ENCODE data around the gene C2orf72.

Gene C2orf72

DNA sequence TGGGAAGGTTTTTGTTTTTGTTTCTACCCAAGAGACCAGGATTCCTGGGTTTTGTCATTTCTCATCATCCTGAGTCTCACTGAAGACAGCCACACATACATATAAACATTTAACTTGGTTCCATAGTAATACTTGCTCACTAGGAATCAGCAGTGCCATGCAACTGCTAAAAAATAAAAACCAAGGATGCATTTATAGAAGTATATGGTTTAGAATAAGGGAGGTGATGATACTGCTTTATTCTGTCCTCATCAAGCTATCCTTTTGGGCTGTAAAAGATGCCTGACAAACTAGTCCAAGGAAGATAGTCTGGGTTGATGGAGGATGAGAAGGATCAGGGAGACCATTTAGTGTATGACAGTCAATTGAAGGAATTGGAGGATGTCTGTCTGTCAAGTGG, 40.7 kb upstream of the C2orf72 start:
- TF ChIP-seq, protein P1, sequence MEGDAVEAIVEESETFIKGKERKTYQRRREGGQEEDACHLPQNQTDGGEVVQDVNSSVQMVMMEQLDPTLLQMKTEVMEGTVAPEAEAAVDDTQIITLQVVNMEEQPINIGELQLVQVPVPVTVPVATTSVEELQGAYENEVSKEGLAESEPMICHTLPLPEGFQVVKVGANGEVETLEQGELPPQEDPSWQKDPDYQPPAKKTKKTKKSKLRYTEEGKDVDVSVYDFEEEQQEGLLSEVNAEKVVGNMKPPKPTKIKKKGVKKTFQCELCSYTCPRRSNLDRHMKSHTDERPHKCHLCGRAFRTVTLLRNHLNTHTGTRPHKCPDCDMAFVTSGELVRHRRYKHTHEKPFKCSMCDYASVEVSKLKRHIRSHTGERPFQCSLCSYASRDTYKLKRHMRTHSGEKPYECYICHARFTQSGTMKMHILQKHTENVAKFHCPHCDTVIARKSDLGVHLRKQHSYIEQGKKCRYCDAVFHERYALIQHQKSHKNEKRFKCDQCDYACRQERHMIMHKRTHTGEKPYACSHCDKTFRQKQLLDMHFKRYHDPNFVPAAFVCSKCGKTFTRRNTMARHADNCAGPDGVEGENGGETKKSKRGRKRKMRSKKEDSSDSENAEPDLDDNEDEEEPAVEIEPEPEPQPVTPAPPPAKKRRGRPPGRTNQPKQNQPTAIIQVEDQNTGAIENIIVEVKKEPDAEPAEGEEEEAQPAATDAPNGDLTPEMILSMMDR (IDR thresholded peaks at IDR 0.05; ENCODE audit: insufficient read depth, low read depth, low read length, missing control alignments) = no peak
- no peak overlapping the region for H3K4me3 ChIP-seq (ENCODE audit: low read depth, low read length)
- DNase-seq (ENCODE audit: low read depth) = no peak

DNA sequence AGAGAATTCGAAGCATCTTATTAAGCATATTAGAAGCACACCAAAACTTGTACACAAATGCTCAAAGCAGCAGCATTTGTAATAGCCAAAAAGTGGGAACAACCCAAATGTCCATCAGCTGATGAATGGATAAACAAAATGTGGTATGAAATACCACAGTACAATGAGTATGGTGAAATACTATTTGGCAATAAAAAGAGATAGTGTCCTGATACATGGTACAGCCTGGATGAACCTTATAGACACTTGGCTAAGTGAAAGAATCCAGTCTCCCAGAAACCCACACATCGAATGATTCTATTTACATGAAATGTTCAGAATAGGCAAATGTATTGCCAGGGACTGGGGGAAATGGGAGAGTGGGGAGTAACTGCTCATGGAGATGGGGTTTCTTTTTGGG, 38.4 kb upstream of the C2orf72 start:
- H3K4me3 ChIP-seq (ENCODE audit: low read depth, low read length) = no peak overlapping the region
- TF ChIP-seq, protein P1 (IDR thresholded peaks at IDR 0.05; ENCODE audit: insufficient read depth, low read depth, low read length, missing control alignments) = no peak
- DNase-seq (ENCODE audit: low read depth) = no peak

DNA sequence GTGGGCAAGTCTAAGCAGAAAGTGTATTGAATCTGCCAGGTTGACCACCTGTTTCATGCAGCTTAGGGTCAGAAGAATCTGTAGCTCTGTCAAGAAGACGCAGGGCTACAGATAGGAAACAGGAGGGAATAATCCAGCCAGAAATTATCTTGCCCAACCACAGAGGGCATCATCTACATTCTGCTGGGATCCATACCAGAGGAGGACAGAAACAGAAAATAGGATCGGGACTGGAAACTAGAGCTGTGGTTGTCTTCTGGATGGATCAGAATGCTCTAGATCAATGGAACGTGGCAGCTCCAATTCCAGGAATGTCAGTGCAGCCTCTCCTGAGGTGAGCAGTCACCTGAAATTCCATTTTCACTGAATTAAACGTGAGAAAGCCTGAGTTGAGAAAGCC, 37.8 kb upstream of the C2orf72 start:
- no peak overlapping the region for H3K4me3 ChIP-seq (ENCODE audit: low read depth, low read length)
- no peak for DNase-seq (ENCODE audit: low read depth)
- TF ChIP-seq, protein P1 (IDR thresholded peaks at IDR 0.05; ENCODE audit: insufficient read depth, low read depth, low read length, missing control alignments) = no peak

DNA sequence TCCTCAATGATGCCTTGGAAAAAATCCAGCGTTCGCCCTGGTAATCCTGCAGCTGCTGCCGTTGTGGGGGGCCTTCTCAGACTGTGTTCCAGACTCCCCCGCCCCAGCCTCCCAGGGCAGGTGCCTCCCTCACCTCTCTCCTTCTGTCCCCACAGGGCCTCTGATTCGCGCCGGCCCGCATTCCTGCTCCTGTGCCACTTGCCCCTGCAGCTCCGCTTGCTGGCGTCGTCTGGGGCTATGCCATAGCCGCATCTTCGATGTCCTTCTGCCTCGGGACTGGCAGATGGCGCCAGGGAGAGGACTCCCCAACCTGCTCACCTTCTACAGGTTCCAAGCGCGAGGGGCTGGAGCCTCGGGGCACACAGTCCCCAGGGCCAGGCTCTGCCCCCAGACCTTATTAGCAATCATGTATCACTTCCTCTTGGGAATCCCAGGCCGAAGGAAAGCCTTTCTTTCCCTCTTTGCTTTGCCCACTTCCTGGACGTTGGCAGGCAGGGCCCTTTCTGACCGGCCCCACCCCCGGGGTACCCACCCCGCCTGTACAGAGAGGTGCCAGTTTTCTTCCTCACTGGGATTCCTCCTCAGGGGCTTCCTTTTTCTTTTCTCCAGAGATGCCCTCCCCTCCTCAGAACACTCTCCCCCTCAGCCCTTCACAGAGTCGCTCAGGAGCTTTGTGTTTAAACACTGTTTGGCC, 37.0 kb upstream of the C2orf72 start:
- H3K4me3 ChIP-seq (ENCODE audit: low read depth, low read length) = no peak overlapping the region
- TF ChIP-seq, protein P1 (IDR thresholded peaks at IDR 0.05; ENCODE audit: insufficient read depth, low read depth, low read length, missing control alignments) = no peak
- DNase-seq (ENCODE audit: low read depth) = no peak

DNA sequence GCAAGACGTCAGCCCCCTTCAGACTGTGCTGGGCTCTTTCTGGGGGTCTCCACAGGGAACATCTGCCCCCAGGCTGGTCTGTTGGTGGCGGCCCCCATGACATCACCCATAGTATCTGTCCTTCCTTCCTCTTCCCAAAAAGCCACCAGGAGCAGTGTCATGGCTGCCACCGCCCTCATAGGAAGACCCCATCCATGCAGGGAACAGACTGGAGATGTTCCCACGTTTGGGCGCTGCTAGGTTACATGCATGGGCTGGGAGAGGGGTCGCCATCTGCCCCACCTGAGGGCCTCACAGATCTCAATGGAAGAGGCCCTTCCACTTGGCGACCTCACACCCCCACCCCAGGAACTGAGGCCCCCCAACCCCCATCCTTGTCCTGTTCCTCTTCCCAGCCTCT, 36.3 kb upstream of the C2orf72 start:
- H3K4me3 ChIP-seq (ENCODE audit: low read depth, low read length) = no peak overlapping the region
- TF ChIP-seq, protein P1 (IDR thresholded peaks at IDR 0.05; ENCODE audit: insufficient read depth, low read depth, low read length, missing control alignments) = no peak
- no peak for DNase-seq (ENCODE audit: low read depth)

DNA sequence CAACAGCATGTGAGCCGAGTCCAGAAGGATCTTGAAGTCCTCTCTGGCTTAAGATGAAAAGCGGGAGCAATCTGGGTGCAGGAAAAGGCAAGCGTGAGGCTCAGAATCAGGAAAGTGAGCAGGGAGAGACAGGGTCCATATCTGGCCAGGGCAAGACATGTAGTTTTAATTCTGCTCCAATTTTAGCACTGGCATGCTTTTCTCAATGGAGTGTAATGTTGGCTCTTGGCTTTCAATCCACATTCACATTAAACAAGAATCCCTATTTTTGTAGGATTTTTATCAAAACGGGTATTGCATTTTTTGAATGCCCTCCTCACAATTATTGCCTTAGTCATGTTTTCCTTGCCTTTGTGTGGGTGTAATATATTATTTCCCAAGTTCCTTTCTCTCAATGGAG, 35.4 kb upstream of the C2orf72 start:
- H3K4me3 ChIP-seq (ENCODE audit: low read depth, low read length) = no peak overlapping the region
- DNase-seq (ENCODE audit: low read depth) = no peak
- TF ChIP-seq, protein P1 (IDR thresholded peaks at IDR 0.05; ENCODE audit: insufficient read depth, low read depth, low read length, missing control alignments) = no peak

DNA sequence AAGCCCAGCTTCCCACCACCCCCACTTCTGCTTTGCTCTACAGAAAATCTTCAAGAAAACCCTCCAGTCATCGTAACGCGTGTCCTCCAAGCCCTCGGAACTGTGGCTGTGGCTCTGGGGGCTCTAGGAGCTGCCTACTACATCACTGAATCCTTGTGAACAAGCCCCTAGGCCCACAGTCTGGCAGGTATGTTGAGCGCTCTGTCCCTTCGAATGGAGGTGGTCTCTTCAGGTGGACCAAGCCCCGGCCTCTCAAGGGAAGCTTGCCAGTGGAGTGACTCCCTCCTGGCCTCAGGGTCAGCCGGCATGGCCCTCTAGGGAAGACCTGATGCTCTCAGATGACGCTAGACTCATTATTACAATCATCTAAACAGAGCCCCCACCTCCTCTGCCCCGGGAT, 34.7 kb upstream of the C2orf72 start:
- TF ChIP-seq, protein P1 (IDR thresholded peaks at IDR 0.05; ENCODE audit: insufficient read depth, low read depth, low read length, missing control alignments) = no peak
- H3K4me3 ChIP-seq (ENCODE audit: low read depth, low read length) = no peak overlapping the region
- no peak for DNase-seq (ENCODE audit: low read depth)

Measured in GM12865 (cell line).